Measurements from ENCODE around the gene LIMK1. TPM values are rescaled to one million over a fixed set of nuclear protein-coding genes. Genes with fewer than 3 reads are reported as not detected.

LIMK1 gene
- total and polyA plus RNA-seq, 11 donors: 6.3 to 23.2 (median 10.8) TPM

DNA sequence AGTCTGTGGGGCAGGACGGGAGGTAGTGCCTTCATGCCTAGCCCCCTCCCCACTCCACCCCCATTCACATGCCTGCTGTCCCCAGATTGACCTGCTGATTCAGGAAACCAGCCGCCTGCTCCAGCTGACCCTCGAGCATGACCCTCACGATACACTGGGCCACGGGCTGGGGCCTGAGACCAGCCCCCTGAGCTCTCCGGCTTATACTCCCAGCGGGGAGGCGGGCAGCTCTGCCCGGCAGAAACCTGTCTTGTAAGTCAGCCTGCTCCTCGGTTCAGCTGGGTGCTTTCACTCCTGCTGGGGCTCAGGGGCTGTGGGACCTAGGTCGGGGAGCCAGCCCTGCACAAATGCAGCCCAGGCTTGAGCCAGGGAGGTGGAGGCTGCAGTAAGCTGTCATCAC, 22.4 kb downstream of the LIMK1 start:
- no peak for DNase-seq
- 92 to 96% (median 92%) methylated on average over 10 to 11 of the region's 11 CpGs for WGBS, 4 donors
- H3K36me3 ChIP-seq: peaks cover 0 to 96% (median 71%) of the 10 kb centered on the region in 9 donors

DNA sequence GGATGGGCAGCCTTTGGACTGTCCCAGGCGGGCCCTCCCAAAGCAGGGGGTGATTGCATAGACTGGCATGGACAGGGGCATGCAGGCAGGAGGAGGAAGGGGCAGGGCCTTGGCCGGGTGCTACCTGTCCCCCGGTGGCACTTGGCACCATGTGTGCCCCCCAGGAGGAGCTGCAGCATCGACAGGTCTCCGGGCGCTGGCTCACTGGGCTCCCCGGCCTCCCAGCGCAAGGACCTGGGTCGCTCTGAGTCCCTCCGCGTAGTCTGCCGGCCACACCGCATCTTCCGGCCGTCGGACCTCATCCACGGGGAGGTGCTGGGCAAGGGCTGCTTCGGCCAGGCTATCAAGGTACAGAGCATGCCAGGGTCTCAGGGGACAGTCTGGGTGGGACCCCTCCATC, 23.2 kb downstream of the LIMK1 start:
- H3K9me3 ChIP-seq: no peaks in the 10 kb centered on the region
- intact Hi-C loops (cut with DNase I): no loop called here
- peaks cover 0 to 97% (median 75%) of the 10 kb centered on the region in 9 donors for H3K36me3 ChIP-seq
- WGBS, 4 donors: 93 to 97% (median 96%) methylated on average over 17 to 18 of the region's 18 CpGs
- H3K4me3 ChIP-seq: no peak overlapping the region
- peaks cover 0 to 2% (median 0%) of the 10 kb centered on the region in 12 donors for H3K4me1 ChIP-seq
- TF ChIP-seq CTCF (IDR thresholded peaks at IDR 0.05) (no peak), POLR2A (IDR thresholded peaks at IDR 0.05) (no peak)
- H3K27me3 ChIP-seq: no peaks in the 10 kb centered on the region
- ATAC-seq (no peak), DNase-seq (no peak)
- H3K27ac ChIP-seq: no peak overlapping the region

More for the DNA sequence above, 22.4 kb downstream of the LIMK1 start:
- Histone ChIP-seq H3K4me1 (peaks cover 0 to 10% (median 0%) of the 10 kb centered on the region in 12 donors), H3K4me3 (no peak overlapping the region), H3K9me3 (no peaks in the 10 kb centered on the region), H3K27me3 (no peaks in the 10 kb centered on the region), H3K27ac (no peak overlapping the region)
- intact Hi-C loops (cut with DNase I): no loop called here
- no peak for ATAC-seq
- TF ChIP-seq POLR2A (IDR thresholded peaks at IDR 0.05): no peak
- TF ChIP-seq CTCF (IDR thresholded peaks at IDR 0.05): no peak

DNA sequence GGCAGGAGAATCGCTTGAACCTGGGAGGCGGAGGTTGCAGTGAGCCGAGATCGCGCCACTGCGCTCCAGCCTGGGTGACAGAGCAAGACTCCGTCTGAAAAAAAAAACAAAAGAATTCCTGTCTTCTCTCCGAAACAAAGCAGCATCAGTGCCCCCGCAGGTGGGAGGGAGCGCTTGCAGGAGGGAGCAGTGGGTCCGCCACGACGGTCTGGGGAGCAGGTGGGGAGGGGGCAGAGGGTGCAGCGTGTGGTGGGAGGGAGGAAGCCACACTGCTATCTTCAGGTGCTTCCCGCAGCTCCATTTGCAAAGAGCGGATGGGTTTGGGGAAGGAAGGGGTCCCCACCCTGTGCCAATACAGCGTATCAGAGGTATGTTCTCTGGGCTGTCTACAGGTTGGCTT, 31.7 kb downstream of the LIMK1 start:
- Histone ChIP-seq H3K4me3 (no peak overlapping the region), H3K4me1 (no peaks in the 10 kb centered on the region), H3K9me3 (peaks cover 0 to 4% (median 0%) of the 10 kb centered on the region in 12 donors), H3K36me3 (peaks cover 0 to 84% (median 56%) of the 10 kb centered on the region in 9 donors), H3K27ac (no peak overlapping the region), H3K27me3 (no peaks in the 10 kb centered on the region)
- DNase-seq (peak in 1 of 5 donors; percentile 18), ATAC-seq (peak in 1 of 4 donors; percentile 18)
- TF ChIP-seq CTCF (IDR thresholded peaks at IDR 0.05) (no peak), POLR2A (IDR thresholded peaks at IDR 0.05) (no peak)
- intact Hi-C loops (cut with DNase I): no loop called here
- WGBS, 4 donors: 72 to 85% (median 78%) methylated on average over 17 of the region's 17 CpGs

DNA sequence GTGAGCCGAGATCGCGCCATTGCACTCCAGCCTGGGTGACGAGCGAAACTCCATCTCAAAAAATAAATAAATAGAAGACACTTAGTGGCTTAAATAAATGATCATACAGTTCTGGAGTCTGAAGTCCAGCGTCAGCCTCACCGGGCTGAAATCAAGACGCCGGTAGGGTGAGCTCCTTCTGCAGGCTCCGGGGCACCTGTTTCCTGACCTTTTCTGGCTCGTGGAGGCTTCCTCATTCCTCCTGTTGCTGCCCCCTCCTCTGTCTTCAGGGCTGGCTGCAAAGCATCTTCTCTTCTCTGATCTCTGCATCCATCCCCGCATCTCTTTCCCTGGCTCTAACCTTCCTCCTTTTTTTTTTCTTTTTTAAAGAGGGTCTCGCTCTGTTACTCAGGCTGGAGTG, 32.8 kb downstream of the LIMK1 start:
- no peak for DNase-seq
- TF ChIP-seq CTCF (IDR thresholded peaks at IDR 0.05) (no peak), POLR2A (IDR thresholded peaks at IDR 0.05) (no peak)
- ATAC-seq: no peak
- Histone ChIP-seq H3K36me3 (peaks cover 0 to 84% (median 49%) of the 10 kb centered on the region in 9 donors), H3K27ac (no peak overlapping the region), H3K4me3 (no peak overlapping the region), H3K9me3 (peaks cover 0 to 4% (median 0%) of the 10 kb centered on the region in 12 donors), H3K27me3 (no peaks in the 10 kb centered on the region), H3K4me1 (no peaks in the 10 kb centered on the region)
- 83 to 92% (median 89%) methylated on average over 10 to 13 of the region's 13 CpGs for WGBS, 4 donors
- intact Hi-C loops (cut with DNase I): no loop called here
